SK-N-SH treated with all-trans-retinoic acid at 6 μM for 48 hours (cell line): Measurements from ENCODE around the gene ME3.
A peak's percentile ranks its signal among the peaks of the same experiment; 100 is the strongest.
"Not testable (repeated sequence)": the region's sequence is repeated elsewhere in the genome, so short reads cannot be mapped to it uniquely, and the experiment has no call there.

Experiments used
- ATAC-seq: fragments of 200-7000 bp; cut with Tn5 transposase; 3 replicates; pipeline ENCODE4 v1.9.1; 2020; ENCODE audit warnings: mild to moderate bottlenecking, moderate library complexity
- ARNTL ChIP-seq: fragments of 450-650 bp; formaldehyde crosslinking; IDR thresholded peaks from 2 replicates; pipeline ENCODE4 v1.5.0; 2020; ENCODE audit warnings: low read depth, mild to moderate bottlenecking, moderate library complexity, borderline replicate concordance
- BACH2 ChIP-seq: fragments of 250-450 bp; sonication (Bioruptor Pico); IDR thresholded peaks from 2 replicates; pipeline ENCODE4 v1.9.0; 2021; ENCODE audit warnings: mild to moderate bottlenecking, borderline replicate concordance
- CREB5 ChIP-seq: fragments of 250-450 bp; sonication (Bioruptor Pico); IDR thresholded peaks from 2 replicates; pipeline ENCODE4 v1.5.1; 2020; ENCODE audit warnings: low read depth, mild to moderate bottlenecking, moderate library complexity
- CSDC2 ChIP-seq: fragments of 250-450 bp; sonication (Bioruptor Pico); IDR thresholded peaks from 2 replicates; pipeline ENCODE4 v1.5.0; 2020; ENCODE audit warnings: mild to moderate bottlenecking, moderate library complexity
- ESRRG ChIP-seq: fragments of 250-450 bp; sonication (Bioruptor Pico); IDR thresholded peaks from 2 replicates; pipeline ENCODE4 v1.6.1; 2021; ENCODE audit warnings: mild to moderate bottlenecking
- GLIS3 ChIP-seq: fragments of 250-450 bp; sonication (Bioruptor Pico); IDR thresholded peaks from 2 replicates; pipeline ENCODE4 v1.5.0; 2020; ENCODE audit warnings: mild to moderate bottlenecking, moderate library complexity
- ISL1 ChIP-seq: fragments of 250-450 bp; sonication (Bioruptor Pico); IDR thresholded peaks from 2 replicates; pipeline ENCODE4 v2.1.2; 2022; ENCODE audit warnings: mild to moderate bottlenecking, moderate library complexity
- OSR1 ChIP-seq: fragments of 250-450 bp; sonication (Bioruptor Pico); IDR thresholded peaks from 2 replicates; pipeline ENCODE4 v1.8.0; 2022; ENCODE audit warnings: moderate library complexity, mild to moderate bottlenecking, inconsistent platforms
- PPARA ChIP-seq: fragments of 250-450 bp; sonication (Bioruptor Pico); IDR thresholded peaks from 2 replicates; pipeline ENCODE4 v1.5.0; 2020; ENCODE audit warnings: mild to moderate bottlenecking, borderline replicate concordance
- RARB ChIP-seq: fragments of 250-450 bp; sonication (Bioruptor Pico); IDR thresholded peaks from 2 replicates; pipeline ENCODE4 v1.8.0; 2021; ENCODE audit warnings: mild to moderate bottlenecking, moderate library complexity
- SNAI2 ChIP-seq: fragments of 250-450 bp; sonication (Bioruptor Pico); IDR thresholded peaks from 2 replicates; pipeline ENCODE4 v1.5.0; 2020; ENCODE audit warnings: mild to moderate bottlenecking, moderate library complexity
- TCF4 ChIP-seq: fragments of 250-450 bp; sonication (Bioruptor Pico); IDR thresholded peaks from 2 replicates; pipeline ENCODE4 v1.8.0; 2021; ENCODE audit warnings: mild to moderate bottlenecking, moderate library complexity, borderline replicate concordance
- TOX ChIP-seq: fragments of 250-450 bp; sonication (Bioruptor Pico); IDR thresholded peaks from 2 replicates; pipeline ENCODE4 v1.8.0; 2021; ENCODE audit warnings: mild to moderate bottlenecking, moderate library complexity, borderline replicate concordance
- ZC3H10 ChIP-seq: fragments of 250-450 bp; sonication (Bioruptor Pico); IDR thresholded peaks from 2 replicates; pipeline ENCODE4 v1.5.1; 2021; ENCODE audit warnings: mild to moderate bottlenecking, moderate library complexity
- ZFP3 ChIP-seq: fragments of 250-450 bp; sonication (Bioruptor Pico); IDR thresholded peaks from 2 replicates; pipeline ENCODE4 v1.5.0; 2020; ENCODE audit warnings: mild to moderate bottlenecking, moderate library complexity
- ZFP30 ChIP-seq: fragments of 450-650 bp; formaldehyde crosslinking; IDR thresholded peaks from 2 replicates; pipeline ENCODE4 v1.5.0; 2022; ENCODE audit warnings: mild to moderate bottlenecking, moderate library complexity
- ZNF565 ChIP-seq: fragments of 450-650 bp; formaldehyde crosslinking; conservative IDR thresholded peaks from 2 replicates; pipeline ENCODE4 v1.5.0; 2020; ENCODE audit warnings: low read depth, mild to moderate bottlenecking, moderate library complexity
- ZNF70 ChIP-seq: fragments of 450-650 bp; formaldehyde crosslinking; IDR thresholded peaks from 2 replicates; pipeline ENCODE4 v1.5.0; 2020; ENCODE audit warnings: mild to moderate bottlenecking, moderate library complexity
- ZNF8 ChIP-seq: fragments of 450-650 bp; formaldehyde crosslinking; IDR thresholded peaks from 2 replicates; pipeline ENCODE4 v1.5.0; 2020; ENCODE audit warnings: mild to moderate bottlenecking, moderate library complexity
- TF ChIP-seq, protein P1 (sequence below): fragments of 250-450 bp; sonication (Bioruptor Pico); IDR thresholded peaks from 2 replicates; pipeline ENCODE4 v1.8.0; 2020; ENCODE audit warnings: mild to moderate bottlenecking, moderate library complexity, borderline replicate concordance
- TF ChIP-seq, protein P2 (sequence below): fragments of 250-450 bp; sonication (Bioruptor Pico); IDR thresholded peaks from 2 replicates; pipeline ENCODE4 v1.8.0; 2021; ENCODE audit warnings: low read depth, mild to moderate bottlenecking, moderate library complexity, borderline replicate concordance
- TF ChIP-seq, protein P3 (sequence below): fragments of 250-450 bp; sonication (Bioruptor Pico); IDR thresholded peaks from 2 replicates; pipeline ENCODE4 v1.5.1; 2021; ENCODE audit warnings: mild to moderate bottlenecking, moderate library complexity

Gene ME3

DNA sequence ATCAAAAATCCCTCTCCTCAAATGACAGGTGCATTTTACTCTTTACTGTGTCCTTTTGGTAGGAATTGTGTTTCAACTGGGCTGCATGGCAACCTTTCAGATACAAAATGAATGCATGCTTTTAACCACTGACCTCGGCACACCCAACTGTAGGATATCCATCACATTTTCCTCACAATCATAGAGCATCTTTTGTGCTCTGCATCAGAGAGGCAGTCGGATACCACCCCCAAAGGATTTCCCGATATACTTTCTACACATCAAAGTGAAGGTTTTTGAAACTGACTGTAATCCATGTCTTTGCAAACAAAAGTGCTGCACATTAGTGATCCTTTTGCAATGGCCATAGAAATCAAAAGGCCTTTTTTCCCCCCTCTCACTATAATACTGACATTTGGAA lies 9.1 kb downstream of the ME3 start:
- TF ChIP-seq TCF4 (CRISPR knock-in tag) (no peak), CSDC2 (no peak), SNAI2 (CRISPR knock-in tag) (no peak), ZNF8 (CRISPR knock-in tag) (no peak), OSR1 (CRISPR knock-in tag) (no peak), BACH2 (no peak), ESRRG (CRISPR knock-in tag) (no peak), ZNF565 (CRISPR knock-in tag) (no peak), PPARA (CRISPR knock-in tag) (no peak), GLIS3 (CRISPR knock-in tag) (no peak), ISL1 (no peak), ZFP30 (CRISPR knock-in tag) (no peak)
- TF ChIP-seq, protein P1, sequence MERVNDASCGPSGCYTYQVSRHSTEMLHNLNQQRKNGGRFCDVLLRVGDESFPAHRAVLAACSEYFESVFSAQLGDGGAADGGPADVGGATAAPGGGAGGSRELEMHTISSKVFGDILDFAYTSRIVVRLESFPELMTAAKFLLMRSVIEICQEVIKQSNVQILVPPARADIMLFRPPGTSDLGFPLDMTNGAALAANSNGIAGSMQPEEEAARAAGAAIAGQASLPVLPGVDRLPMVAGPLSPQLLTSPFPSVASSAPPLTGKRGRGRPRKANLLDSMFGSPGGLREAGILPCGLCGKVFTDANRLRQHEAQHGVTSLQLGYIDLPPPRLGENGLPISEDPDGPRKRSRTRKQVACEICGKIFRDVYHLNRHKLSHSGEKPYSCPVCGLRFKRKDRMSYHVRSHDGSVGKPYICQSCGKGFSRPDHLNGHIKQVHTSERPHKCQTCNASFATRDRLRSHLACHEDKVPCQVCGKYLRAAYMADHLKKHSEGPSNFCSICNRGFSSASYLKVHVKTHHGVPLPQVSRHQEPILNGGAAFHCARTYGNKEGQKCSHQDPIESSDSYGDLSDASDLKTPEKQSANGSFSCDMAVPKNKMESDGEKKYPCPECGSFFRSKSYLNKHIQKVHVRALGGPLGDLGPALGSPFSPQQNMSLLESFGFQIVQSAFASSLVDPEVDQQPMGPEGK (CRISPR knock-in tag): no peak
- TF ChIP-seq, protein P2, sequence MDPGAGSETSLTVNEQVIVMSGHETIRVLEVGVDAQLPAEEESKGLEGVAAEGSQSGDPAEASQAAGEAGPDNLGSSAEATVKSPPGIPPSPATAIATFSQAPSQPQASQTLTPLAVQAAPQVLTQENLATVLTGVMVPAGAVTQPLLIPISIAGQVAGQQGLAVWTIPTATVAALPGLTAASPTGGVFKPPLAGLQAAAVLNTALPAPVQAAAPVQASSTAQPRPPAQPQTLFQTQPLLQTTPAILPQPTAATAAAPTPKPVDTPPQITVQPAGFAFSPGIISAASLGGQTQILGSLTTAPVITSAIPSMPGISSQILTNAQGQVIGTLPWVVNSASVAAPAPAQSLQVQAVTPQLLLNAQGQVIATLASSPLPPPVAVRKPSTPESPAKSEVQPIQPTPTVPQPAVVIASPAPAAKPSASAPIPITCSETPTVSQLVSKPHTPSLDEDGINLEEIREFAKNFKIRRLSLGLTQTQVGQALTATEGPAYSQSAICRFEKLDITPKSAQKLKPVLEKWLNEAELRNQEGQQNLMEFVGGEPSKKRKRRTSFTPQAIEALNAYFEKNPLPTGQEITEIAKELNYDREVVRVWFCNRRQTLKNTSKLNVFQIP: no peak
- TF ChIP-seq, protein P3, sequence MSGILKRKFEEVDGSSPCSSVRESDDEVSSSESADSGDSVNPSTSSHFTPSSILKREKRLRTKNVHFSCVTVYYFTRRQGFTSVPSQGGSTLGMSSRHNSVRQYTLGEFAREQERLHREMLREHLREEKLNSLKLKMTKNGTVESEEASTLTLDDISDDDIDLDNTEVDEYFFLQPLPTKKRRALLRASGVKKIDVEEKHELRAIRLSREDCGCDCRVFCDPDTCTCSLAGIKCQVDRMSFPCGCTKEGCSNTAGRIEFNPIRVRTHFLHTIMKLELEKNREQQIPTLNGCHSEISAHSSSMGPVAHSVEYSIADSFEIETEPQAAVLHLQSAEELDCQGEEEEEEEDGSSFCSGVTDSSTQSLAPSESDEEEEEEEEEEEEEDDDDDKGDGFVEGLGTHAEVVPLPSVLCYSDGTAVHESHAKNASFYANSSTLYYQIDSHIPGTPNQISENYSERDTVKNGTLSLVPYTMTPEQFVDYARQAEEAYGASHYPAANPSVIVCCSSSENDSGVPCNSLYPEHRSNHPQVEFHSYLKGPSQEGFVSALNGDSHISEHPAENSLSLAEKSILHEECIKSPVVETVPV (CRISPR knock-in tag): no peak
- TF ChIP-seq, all 23 proteins: peak for 0
- ATAC-seq: no peak

DNA sequence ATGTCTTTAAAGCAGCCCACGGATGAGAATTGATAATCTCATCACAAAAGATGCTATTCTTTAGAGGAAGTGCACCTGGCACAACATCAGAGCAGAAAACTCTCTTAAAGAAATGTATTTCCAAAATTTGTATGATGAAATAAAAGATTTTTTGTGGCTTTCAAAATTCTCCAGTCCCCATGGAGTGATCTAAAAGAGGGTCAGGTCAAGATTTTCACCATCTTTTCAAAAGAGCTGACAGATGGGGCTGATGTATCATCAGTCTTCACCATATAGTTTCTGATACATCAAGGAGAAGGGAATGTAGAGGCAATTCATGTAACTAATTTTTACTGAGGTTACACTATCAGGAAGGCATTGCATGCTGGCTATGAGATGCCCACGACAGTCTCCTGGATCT lies 11.7 kb downstream of the ME3 start:
- TF ChIP-seq ZFP3 (CRISPR knock-in tag) (no peak), SNAI2 (CRISPR knock-in tag) (no peak), RARB (CRISPR knock-in tag) (no peak), ISL1 (no peak), ZC3H10 (CRISPR knock-in tag) (no peak), TCF4 (CRISPR knock-in tag) (no peak), TOX (CRISPR knock-in tag) (no peak), ZNF70 (CRISPR knock-in tag) (no peak), CREB5 (no peak), ZNF8 (CRISPR knock-in tag) (no peak), ARNTL (no peak), GLIS3 (CRISPR knock-in tag) (no peak), ESRRG (CRISPR knock-in tag) (no peak), CSDC2 (no peak)
- TF ChIP-seq, all 23 proteins: peak for 0
- ATAC-seq: no peak

GRCh38 chr11:86660088-86660487 lies 12.3 kb downstream of the ME3 start:
- TF ChIP-seq ZNF8 (CRISPR knock-in tag): no peak
- peak; percentile 20; the same call in 1 of the 2 replicates for TF ChIP-seq ISL1
- peak; percentile 95 for ATAC-seq

DNA sequence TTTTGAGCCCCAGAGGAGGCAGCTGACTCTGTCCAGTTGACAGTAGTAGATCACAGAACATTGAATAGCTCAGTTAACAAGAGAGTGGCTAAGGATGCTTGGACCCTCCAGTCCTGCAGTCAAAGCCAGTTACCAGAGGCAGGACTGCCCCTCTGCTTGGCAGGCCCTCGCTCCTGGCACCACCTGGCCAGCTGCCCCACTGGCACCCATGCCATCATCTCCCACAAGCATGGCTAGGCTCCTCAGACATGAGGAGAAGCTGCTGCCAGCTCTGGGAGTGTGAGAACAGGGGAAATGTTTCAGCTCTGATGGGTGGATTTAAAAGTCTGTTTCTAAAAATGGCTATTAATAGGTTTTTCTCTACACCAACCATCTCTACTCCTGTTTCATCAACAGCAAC lies 13.9 kb downstream of the ME3 start:
- TF ChIP-seq OSR1 (CRISPR knock-in tag) (no peak), ZC3H10 (CRISPR knock-in tag) (no peak), TOX (CRISPR knock-in tag) (no peak), GLIS3 (CRISPR knock-in tag) (no peak), BACH2 (no peak), ZNF70 (CRISPR knock-in tag) (no peak), PPARA (CRISPR knock-in tag) (no peak), ZNF8 (CRISPR knock-in tag) (no peak)
- TF ChIP-seq, protein P3 (CRISPR knock-in tag): no peak
- TF ChIP-seq, protein P1 (CRISPR knock-in tag): no peak
- TF ChIP-seq, protein P2: no peak
- no peak for ATAC-seq

DNA sequence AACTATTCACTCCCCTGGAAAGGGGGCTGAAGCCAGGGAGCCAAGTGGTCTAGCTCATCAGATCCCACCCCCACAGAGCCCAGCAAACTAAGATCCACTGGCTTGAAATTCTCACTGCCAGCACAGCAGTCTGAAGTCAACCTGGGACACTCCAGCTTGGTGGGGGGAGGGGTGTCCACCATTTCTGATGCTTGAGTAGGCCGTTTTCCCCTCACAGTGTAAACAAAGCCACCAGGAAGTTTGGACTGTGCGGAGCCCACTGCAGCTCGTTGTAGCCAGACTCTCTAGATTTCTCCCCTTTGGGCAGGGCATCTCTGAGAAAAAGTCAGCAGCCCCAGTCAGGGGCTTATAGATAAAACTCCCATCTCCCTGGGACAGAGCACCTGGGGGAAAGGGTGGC lies 27.2 kb downstream of the ME3 start:
- ATAC-seq: not testable (repeated sequence)
